Lower lobe of right lung (tissue), 2 donors: Measurements from ENCODE around the gene LMAN1L. TPM values are rescaled to one million over a fixed set of nuclear protein-coding genes. Genes with fewer than 3 reads are reported as not detected.

ENCODE experiments used
- ATAC-seq, 2 donors: fragments of 200-7000 bp; cut with Tn5 transposase; one replicate each; pipeline ENCODE4 v1.9.1; 2020 to 2022; ENCODE audit warnings: mild to moderate bottlenecking in 2 of 2, moderate library complexity in 2 of 2
- DNase-seq: peaks from one replicate; pipeline ENCODE4 v3.0.0-alpha.2; 2020
- H3K27ac ChIP-seq: fragments of 200-600 bp; one replicate; pipeline ENCODE4 v1.8.0; 2022
- H3K27me3 ChIP-seq: fragments of 200-600 bp; one replicate; pipeline ENCODE4 v1.8.0; 2022; ENCODE audit warnings: low read depth
- H3K36me3 ChIP-seq: fragments of 200-600 bp; one replicate; pipeline ENCODE4 v1.8.0; 2022; ENCODE audit warnings: mild to moderate bottlenecking
- H3K4me1 ChIP-seq: fragments of 200-600 bp; one replicate; pipeline ENCODE4 v1.8.0; 2022
- H3K4me3 ChIP-seq: fragments of 200-600 bp; one replicate; pipeline ENCODE4 v1.8.0; 2022; ENCODE audit warnings: mild to moderate bottlenecking
- H3K9me3 ChIP-seq: fragments of 200-600 bp; one replicate; pipeline ENCODE4 v1.8.0; 2022
- CTCF ChIP-seq: fragments of 200-600 bp; IDR thresholded peaks from one replicate; pipeline ENCODE4 v1.8.0; 2022; ENCODE audit warnings: antibody characterized with exemption, mild to moderate bottlenecking
- intact Hi-C: fragments of 100-400 bp; cut with DNase I; formaldehyde crosslinking; loops from one replicate; pipeline ENCODE4 v1.11.0; 2022
- total RNA-seq: library from RNA; stranded (reverse); fragmentation: NEBNext Ultra II Directional; extraction: Animal tissue kit (Norgen Biotek cat#: 25700); gene quantifications from one replicate; pipeline ENCODE4 v1.2.1, GENCODE V29; 2021
- donor health status: DM: no; HTN: yes; CAD: no; lungs with severe emphysema.

LMAN1L gene
- total RNA-seq, 1 donor from 2014 or later, result not detected

GRCh38 chr15:74809956-74810355 is 2.7 kb upstream of the LMAN1L start:
- Histone ChIP-seq H3K4me1 (no peaks in the 10 kb centered on the region), H3K4me3 (no peak overlapping the region), H3K9me3 (no peaks in the 10 kb centered on the region), H3K36me3 (no peaks in the 10 kb centered on the region), H3K27me3 (no peaks in the 10 kb centered on the region), H3K27ac (no peak overlapping the region)
- no peak for ATAC-seq
- intact Hi-C loops, result no loop called here
- TF ChIP-seq CTCF, result no peak
- no peak for DNase-seq

GRCh38 chr15:74815121-74815934 is 2.7 kb downstream of the LMAN1L start:
- Histone ChIP-seq H3K27ac (no peak overlapping the region), H3K9me3 (no peaks in the 10 kb centered on the region), H3K4me1 (peaks cover 4% of the 10 kb centered on the region), H3K4me3 (no peak overlapping the region), H3K27me3 (no peaks in the 10 kb centered on the region), H3K36me3 (no peaks in the 10 kb centered on the region)
- DNase-seq (no peak), ATAC-seq (no peak)
- intact Hi-C loops, result no loop called here
- no peak for TF ChIP-seq CTCF

GRCh38 chr15:74815961-74816360 is 3.3 kb downstream of the LMAN1L start:
- intact Hi-C loops, result no loop called here
- no peaks in the 10 kb centered on the region for H3K9me3 ChIP-seq
- H3K27ac ChIP-seq, result no peak overlapping the region
- no peak for ATAC-seq
- H3K27me3 ChIP-seq, result no peaks in the 10 kb centered on the region
- H3K4me1 ChIP-seq, result peaks cover 4% of the 10 kb centered on the region
- no peak for TF ChIP-seq CTCF
- no peaks in the 10 kb centered on the region for H3K36me3 ChIP-seq
- H3K4me3 ChIP-seq, result no peak overlapping the region
- DNase-seq, result no peak

- Histone ChIP-seq H3K4me1 (peaks cover 4% of the 10 kb centered on the region), H3K4me3 (no peak overlapping the region), H3K9me3 (no peaks in the 10 kb centered on the region), H3K27ac (no peak overlapping the region), H3K36me3 (no peaks in the 10 kb centered on the region), H3K27me3 (no peaks in the 10 kb centered on the region)
- DNase-seq, result no peak
- intact Hi-C loops, result no loop called here
- ATAC-seq, result peak in 1 of 2 donors; percentile 8
- no peak for TF ChIP-seq CTCF
These were observed 4.2 kb downstream of the LMAN1L start for GRCh38 chr15:74816624-74817369.

- Histone ChIP-seq H3K9me3 (no peaks in the 10 kb centered on the region), H3K27ac (no peak overlapping the region), H3K27me3 (no peaks in the 10 kb centered on the region), H3K4me1 (peaks cover 4% of the 10 kb centered on the region), H3K36me3 (no peaks in the 10 kb centered on the region), H3K4me3 (no peak overlapping the region)
- ATAC-seq (peak in 1 of 2 donors; percentile 22), DNase-seq (no peak)
- no peak for TF ChIP-seq CTCF
- intact Hi-C loops, result no loop called here
These were observed 4.7 kb downstream of the LMAN1L start for GRCh38 chr15:74817370-74817737.
